Measurements from ENCODE around the gene MS4A2.
"Not testable (repeated sequence)": the region's sequence is repeated elsewhere in the genome, so short reads cannot be mapped to it uniquely, and the experiment has no call there.

The MS4A2 gene

DNA sequence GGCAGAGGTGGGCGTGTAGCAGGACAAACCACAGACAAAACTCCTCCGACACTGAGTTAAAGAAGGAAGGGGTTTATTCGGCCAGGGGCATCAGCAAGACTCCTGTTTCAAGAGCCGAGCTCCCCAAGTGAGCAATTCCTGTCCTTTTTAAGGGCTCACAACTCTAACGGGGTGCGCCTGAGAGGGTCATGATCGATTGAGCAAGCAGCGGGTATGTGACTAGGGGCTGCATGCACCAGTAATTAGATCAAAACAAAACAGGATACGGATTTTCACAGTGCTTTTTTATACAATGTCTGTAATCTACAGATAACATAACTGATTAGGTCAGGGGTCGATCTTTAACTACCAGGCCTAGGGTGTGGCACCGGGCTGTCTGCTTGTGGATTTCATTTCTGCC lies 12.9 kb downstream of the MS4A2 start:
- not testable (repeated sequence) for DNase-seq (ENCODE audit: low read depth)

DNA sequence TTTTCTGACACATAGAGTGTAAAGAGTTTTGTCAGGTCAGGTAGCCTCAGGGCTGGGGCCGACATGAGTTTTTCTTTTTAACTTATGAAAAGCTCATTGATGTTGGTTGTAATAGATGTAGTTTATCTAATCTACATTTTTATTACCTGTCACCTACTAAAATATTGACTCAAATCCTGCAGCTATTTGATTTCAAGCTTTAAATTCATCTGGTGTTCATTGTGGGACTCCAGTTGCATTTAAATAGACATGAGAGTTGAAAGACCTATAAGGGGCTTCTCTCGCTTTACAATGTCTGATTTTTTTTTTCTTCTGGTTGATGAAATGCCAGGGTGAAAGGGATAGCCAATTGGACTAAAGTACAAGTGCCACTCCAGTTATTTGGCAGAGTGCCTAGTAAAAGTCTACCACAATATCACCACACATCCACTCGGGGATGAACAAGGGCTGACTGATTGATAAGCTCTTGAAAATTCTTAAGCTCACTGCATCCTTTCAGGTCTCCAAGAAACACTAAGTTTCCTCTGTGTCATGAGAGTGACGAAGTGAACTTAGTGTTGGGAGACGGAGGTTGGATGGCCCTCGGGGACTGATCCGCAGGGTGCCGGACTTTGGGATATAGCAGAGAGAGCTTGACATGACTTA lies 16.1 kb downstream of the MS4A2 start:
- DNase-seq (ENCODE audit: low read depth), result not testable (repeated sequence)

GRCh38 chr11:60108631-60109030 lies 20.2 kb downstream of the MS4A2 start:
- DNase-seq (ENCODE audit: low read depth), result not testable (repeated sequence)

DNA sequence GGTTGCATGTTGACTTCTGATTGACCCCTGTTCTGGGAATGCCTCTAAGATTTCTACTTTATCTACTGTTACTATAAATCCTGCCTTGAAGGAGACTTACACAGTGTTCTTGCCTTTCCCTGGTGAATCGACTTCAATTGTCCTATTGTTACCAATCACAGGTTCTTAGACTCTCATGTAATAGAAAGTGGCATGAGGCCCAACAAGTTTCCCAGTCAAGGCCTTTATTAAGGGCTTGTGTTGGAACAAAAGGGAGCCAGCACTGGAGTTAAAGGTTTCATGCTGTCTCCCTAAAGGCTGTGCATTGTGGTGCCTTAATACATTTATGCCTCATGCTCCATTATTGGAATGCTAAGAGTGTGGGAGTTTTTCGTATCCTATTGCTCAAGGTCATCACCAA lies 23.3 kb downstream of the MS4A2 start:
- no peak for DNase-seq (ENCODE audit: low read depth)

DNA sequence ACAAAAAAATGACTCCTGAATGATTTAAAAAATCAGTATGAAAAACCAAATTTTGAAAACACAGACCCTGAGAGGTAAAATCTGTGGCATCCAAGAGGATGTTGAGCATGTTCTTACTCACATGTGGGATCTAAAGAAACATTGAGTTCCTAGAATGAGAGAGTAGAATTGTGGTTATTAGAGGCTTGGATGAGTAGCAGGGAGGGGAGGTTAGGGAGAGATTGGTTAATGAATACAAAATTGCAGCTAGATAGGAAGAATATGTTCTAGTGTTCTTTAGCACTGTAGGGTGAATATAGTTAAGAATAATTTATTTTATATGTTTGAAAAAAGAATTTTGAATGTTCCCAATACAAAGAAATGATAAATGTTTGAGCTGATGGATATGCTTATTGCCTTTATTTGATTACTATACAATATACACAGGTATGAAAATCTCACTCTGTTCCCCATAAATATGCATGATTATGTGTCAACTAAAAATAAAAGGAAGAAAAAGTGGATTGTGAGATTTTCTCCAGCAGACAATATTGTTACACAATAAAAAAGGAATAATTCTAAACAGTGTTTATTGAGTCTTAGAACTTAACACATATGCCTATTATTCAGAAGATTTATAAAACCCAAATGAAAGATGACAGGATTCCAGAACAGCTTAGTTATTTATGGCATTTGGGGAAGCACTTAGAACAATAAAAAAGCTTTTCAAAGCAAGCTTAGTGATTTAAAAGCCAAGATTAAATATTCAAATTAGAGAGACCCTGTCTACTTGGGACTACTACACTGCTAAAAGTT lies 28.7 kb downstream of the MS4A2 start:
- no peak for DNase-seq (ENCODE audit: low read depth)

GRCh38 chr11:60118338-60118737 lies 29.9 kb downstream of the MS4A2 start:
- no peak for DNase-seq (ENCODE audit: low read depth)

DNA sequence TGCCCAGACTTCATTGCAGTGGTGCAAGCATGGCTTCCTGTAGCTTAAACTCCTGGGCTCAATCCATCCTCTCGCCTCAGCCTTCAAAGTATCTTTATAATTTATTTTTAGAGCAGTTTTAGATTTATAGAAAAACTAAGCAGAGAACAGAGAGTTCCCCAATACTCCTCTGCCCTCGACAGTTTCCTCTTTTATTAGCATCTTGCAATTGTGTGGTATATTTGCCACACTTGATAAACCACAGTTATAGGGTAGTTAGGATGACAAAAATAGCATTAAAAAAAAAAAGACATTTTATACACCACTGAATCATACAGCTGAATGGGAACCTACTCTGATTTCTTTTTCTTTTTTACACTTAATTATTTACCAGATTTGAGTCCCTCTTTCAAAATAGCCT lies 31.2 kb downstream of the MS4A2 start:
- no peak for DNase-seq (ENCODE audit: low read depth)

GRCh38 chr11:60121264-60121663 lies 32.8 kb downstream of the MS4A2 start:
- no peak for DNase-seq (ENCODE audit: low read depth)

GRCh38 chr11:60122414-60123036 lies 34.1 kb downstream of the MS4A2 start:
- DNase-seq (ENCODE audit: low read depth), result no peak

- DNase-seq (ENCODE audit: low read depth), result no peak
Measured at GRCh38 chr11:60124802-60125432, 36.5 kb downstream of the MS4A2 start.

GRCh38 chr11:60125956-60126585 lies 37.6 kb downstream of the MS4A2 start:
- DNase-seq (ENCODE audit: low read depth), result no peak

DNA sequence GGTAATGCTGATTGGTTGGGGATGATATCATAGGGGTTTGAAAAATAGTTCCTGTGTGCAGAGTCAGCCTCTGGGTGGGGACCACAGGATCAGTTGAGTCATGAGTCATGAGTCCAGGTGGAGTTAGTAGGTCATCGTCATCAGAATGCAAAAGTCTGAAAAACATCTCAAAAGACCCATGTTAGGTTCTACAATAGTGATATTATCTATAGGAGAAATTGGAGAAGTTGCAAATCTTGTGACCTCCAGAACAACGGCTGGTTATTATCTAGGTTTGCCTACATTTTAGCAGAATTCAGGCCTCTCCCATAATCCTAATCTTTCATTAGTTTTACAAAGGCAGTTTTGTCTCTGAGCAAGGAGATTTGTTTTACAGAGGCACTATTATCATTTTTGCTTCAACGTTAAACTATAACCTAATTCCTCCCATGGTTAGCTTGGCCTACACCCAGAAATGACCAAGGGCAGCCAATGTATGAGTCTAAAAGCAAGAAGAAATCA lies 38.9 kb downstream of the MS4A2 start:
- no peak for DNase-seq (ENCODE audit: low read depth)

DNA sequence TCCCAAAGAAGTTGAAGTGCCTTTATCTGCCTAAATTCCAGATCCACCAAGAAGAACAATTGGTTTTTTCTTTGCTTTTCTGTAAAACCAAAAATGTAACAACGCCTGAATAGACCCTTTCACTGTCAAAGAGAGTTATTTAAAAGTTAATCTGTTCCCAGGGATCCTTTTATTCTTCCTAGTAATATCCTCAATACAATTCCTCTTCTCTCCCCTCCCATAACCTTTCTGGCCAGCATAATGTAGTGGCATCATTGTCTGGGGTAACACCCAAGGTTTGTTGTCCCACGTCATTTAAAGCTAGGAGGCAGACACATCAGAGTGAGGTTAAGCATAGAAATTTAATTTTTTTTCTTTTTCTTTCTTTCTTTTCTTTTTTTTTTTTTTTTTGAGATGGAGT lies 39.9 kb downstream of the MS4A2 start:
- no peak for DNase-seq (ENCODE audit: low read depth)

DNA sequence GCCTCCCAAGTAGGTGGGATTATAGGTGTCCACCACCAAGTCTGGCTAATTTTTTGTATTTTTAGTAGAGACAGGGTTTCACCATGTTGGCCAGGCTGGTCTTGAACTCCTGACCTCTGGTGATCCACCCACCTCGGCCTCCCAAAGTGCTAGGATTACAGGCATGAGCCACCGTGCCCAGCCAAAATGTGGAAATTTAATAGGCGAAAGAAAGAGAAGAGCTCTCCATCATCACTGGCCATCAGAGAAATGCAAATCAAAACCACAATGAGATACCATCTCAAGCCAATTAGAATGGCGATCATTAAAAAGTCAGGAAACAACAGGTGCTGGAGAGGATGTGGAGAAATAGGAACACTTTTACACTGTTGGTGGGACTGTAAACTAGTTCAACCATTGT lies 40.4 kb downstream of the MS4A2 start:
- DNase-seq (ENCODE audit: low read depth), result not testable (repeated sequence)

DNA sequence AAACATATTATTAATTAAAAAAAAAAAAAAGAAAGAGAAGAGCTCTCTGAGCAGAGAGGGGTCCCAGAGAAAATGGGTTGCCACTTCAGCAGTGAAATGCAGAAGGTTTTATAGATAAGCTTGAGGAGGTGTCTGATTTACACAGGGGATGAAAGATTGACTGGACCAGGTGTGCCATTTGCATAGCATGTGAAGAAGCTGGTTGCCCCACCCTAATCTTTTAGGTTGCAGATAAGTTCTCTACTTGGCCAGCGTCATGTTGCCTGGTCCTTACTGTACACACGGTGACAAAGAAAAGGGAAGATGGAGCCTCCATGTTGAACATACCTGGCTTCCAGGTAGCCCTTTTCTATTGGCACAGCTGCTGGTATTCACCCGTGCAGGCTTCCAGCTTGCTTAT lies 41.4 kb downstream of the MS4A2 start:
- DNase-seq (ENCODE audit: low read depth), result no peak

GRCh38 chr11:60130496-60130895 lies 42.0 kb downstream of the MS4A2 start:
- DNase-seq (ENCODE audit: low read depth), result no peak

- no peak for DNase-seq (ENCODE audit: low read depth)
Measured at GRCh38 chr11:60131912-60132311, 43.4 kb downstream of the MS4A2 start.

- no peak for DNase-seq (ENCODE audit: low read depth)
Measured at GRCh38 chr11:60133917-60134316, 45.5 kb downstream of the MS4A2 start.

DNA sequence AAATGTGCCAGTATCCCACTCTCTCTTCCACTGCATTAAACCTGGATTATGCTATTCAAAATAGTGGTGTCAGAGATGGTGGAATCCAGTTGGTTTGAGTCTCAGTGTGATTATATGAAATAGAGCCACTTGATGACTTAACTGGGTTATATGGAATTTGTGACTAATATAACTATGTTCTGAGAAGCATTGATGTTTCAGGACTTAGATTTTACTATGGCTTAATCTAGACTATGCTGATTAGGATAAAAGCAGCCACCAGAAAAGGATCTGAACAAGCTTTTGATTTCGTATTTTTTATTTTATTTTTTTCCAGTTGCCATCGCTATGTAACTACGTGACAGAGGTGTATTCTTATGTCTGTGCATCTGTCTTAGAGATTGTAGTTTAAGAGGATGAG lies 55.3 kb downstream of the MS4A2 start:
- DNase-seq (ENCODE audit: low read depth), result no peak

- no peak for DNase-seq (ENCODE audit: low read depth)
Measured at GRCh38 chr11:60145677-60146076, 57.2 kb downstream of the MS4A2 start.

Measured in GM04504 (cell line).